Measurements from ENCODE around the gene LMCD1.

The LMCD1 gene

GRCh38 chr3:8505621-8506020, 4.0 kb downstream of the LMCD1 start:
- peak; percentile 45 to 83 for DNase-seq
- Histone ChIP-seq H3K27ac (peak overlapping the region; percentile 81 to 86), H3K4me1 (peaks cover 0 to 83% (median 60%) of the 10 kb centered on the region in 4 donors), H3K27me3 (no peaks in the 10 kb centered on the region), H3K4me3 (peak overlapping the region; percentile 52 to 60), H3K9me3 (no peaks in the 10 kb centered on the region), H3K36me3 (peaks cover 0 to 10% (median 0%) of the 10 kb centered on the region in 3 donors)
- TF ChIP-seq CTCF (IDR thresholded peaks at IDR 0.05), result no peak
- intact Hi-C loops (cut with DNase I; ENCODE audit: low total_unique reads), result loop anchor here (10.0 kb wide), 1 partner anchor 51 kb away; no protein-coding TSS in a partner anchor

GRCh38 chr3:8506571-8507061, 5.0 kb downstream of the LMCD1 start:
- H3K27ac ChIP-seq, result peak overlapping the region; percentile 81 to 86
- no peaks in the 10 kb centered on the region for H3K9me3 ChIP-seq
- intact Hi-C loops (cut with DNase I; ENCODE audit: low total_unique reads), result loop anchor here (10.0 kb wide), 1 partner anchor 52 kb away; no protein-coding TSS in a partner anchor
- DNase-seq, result no peak
- H3K4me1 ChIP-seq, result peaks cover 0 to 88% (median 59%) of the 10 kb centered on the region in 4 donors
- no peaks in the 10 kb centered on the region for H3K27me3 ChIP-seq
- peaks cover 0 to 15% (median 3%) of the 10 kb centered on the region in 3 donors for H3K36me3 ChIP-seq
- peak overlapping the region in 1 of 2 donors; percentile 60 for H3K4me3 ChIP-seq
- no peak for TF ChIP-seq CTCF (IDR thresholded peaks at IDR 0.05)

GRCh38 chr3:8507496-8507895, 5.9 kb downstream of the LMCD1 start:
- no peak for TF ChIP-seq CTCF (IDR thresholded peaks at IDR 0.05)

DNA sequence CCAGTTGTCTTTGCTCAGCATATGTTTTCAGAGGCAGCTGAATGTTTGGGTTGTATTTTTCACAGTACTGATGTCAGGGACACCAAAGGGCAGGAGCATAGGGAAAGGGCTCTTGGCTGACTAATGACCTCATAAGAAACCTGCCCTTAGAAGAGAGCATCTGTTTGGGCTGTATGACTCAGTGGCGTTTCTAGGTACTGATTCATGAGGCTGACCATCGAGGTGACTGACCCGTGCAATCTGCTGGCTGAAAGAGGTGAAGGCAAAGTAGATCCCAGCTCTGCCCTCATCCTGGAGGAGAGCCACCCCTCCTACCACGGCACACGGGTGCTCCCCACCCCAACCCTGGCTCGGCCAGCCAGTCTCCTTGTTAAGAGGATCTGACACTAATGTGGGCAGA, 8.3 kb downstream of the LMCD1 start:
- Histone ChIP-seq H3K27ac (peak overlapping the region; percentile 81 to 86), H3K4me1 (peaks cover 0 to 89% (median 55%) of the 10 kb centered on the region in 4 donors), H3K9me3 (no peaks in the 10 kb centered on the region), H3K4me3 (no peak overlapping the region), H3K27me3 (no peaks in the 10 kb centered on the region), H3K36me3 (peaks cover 0 to 32% (median 12%) of the 10 kb centered on the region in 3 donors)
- DNase-seq, result no peak
- TF ChIP-seq CTCF (IDR thresholded peaks at IDR 0.05), result no peak
- intact Hi-C loops (cut with DNase I; ENCODE audit: low total_unique reads), result loop anchor here (5.0 to 10.0 kb wide), 2 partner anchors 37 to 55 kb away; no protein-coding TSS in a partner anchor

More at GRCh38 chr3:8507496-8507895, 5.9 kb downstream of the LMCD1 start:
- Histone ChIP-seq H3K9me3 (no peaks in the 10 kb centered on the region), H3K36me3 (peaks cover 0 to 23% (median 3%) of the 10 kb centered on the region in 3 donors), H3K4me1 (peaks cover 0 to 95% (median 62%) of the 10 kb centered on the region in 4 donors), H3K4me3 (peak overlapping the region in 1 of 2 donors; percentile 60), H3K27me3 (no peaks in the 10 kb centered on the region), H3K27ac (peak overlapping the region; percentile 81 to 86)
- DNase-seq, result no peak
- intact Hi-C loops (cut with DNase I; ENCODE audit: low total_unique reads), result loop anchor here (10.0 kb wide), 1 partner anchor 53 kb away; no protein-coding TSS in a partner anchor

- H3K27me3 ChIP-seq, result no peaks in the 10 kb centered on the region
- H3K27ac ChIP-seq, result peak overlapping the region in 1 of 2 donors; percentile 81
- peaks cover 0 to 38% (median 12%) of the 10 kb centered on the region in 3 donors for H3K36me3 ChIP-seq
- H3K9me3 ChIP-seq, result no peaks in the 10 kb centered on the region
- intact Hi-C loops (cut with DNase I; ENCODE audit: low total_unique reads), result loop anchor here (5.0 kb wide), 1 partner anchor 35 kb away; no protein-coding TSS in a partner anchor
- H3K4me3 ChIP-seq, result no peak overlapping the region
- H3K4me1 ChIP-seq, result peaks cover 0 to 89% (median 52%) of the 10 kb centered on the region in 4 donors
- TF ChIP-seq CTCF (IDR thresholded peaks at IDR 0.05), result no peak
- no peak for DNase-seq
These were observed 10.6 kb downstream of the LMCD1 start for GRCh38 chr3:8512234-8512633.
